ENCODE data around the gene AFF2.

Gene AFF2

GRCh38 chrX:148632444-148632843 lies 132.0 kb downstream of the AFF2 start:
- TF ChIP-seq CTCF (IDR thresholded peaks at IDR 0.05; ENCODE audit: low read depth, low read length): no peak
- no peak for DNase-seq (ENCODE audit: extremely low read depth, low read depth)

- no peak for TF ChIP-seq CTCF (IDR thresholded peaks at IDR 0.05; ENCODE audit: low read depth, low read length)
- DNase-seq (ENCODE audit: extremely low read depth, low read depth): no peak
Measured at GRCh38 chrX:148633218-148633908, 132.9 kb downstream of the AFF2 start.

GRCh38 chrX:148634591-148634990 lies 134.2 kb downstream of the AFF2 start:
- no peak for DNase-seq (ENCODE audit: extremely low read depth, low read depth)
- TF ChIP-seq CTCF (IDR thresholded peaks at IDR 0.05; ENCODE audit: low read depth, low read length): no peak

DNA sequence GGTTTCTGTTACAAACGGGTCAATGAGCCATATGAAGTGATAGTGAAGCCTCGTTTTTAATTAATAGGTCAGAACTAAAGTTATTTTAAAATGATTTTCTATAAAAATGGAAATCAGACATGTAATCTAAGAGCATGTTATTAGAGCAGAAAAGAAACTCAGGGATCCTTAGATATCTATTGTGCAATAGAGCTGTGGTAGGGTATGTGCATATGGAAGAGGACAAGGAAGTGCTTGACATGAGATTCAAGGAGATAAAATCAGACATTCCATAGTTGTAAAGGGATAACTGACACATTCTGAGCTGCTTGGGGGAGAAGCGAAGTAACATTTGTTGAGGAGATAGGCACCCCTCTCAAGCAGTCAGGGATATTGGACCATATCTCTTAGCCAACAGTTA lies 143.0 kb downstream of the AFF2 start:
- no peak for DNase-seq (ENCODE audit: extremely low read depth, low read depth)
- TF ChIP-seq CTCF (IDR thresholded peaks at IDR 0.05; ENCODE audit: low read depth, low read length): no peak

GRCh38 chrX:148647651-148648050 lies 147.2 kb downstream of the AFF2 start:
- DNase-seq (ENCODE audit: extremely low read depth, low read depth): no peak
- TF ChIP-seq CTCF (IDR thresholded peaks at IDR 0.05; ENCODE audit: low read depth, low read length): no peak

DNA sequence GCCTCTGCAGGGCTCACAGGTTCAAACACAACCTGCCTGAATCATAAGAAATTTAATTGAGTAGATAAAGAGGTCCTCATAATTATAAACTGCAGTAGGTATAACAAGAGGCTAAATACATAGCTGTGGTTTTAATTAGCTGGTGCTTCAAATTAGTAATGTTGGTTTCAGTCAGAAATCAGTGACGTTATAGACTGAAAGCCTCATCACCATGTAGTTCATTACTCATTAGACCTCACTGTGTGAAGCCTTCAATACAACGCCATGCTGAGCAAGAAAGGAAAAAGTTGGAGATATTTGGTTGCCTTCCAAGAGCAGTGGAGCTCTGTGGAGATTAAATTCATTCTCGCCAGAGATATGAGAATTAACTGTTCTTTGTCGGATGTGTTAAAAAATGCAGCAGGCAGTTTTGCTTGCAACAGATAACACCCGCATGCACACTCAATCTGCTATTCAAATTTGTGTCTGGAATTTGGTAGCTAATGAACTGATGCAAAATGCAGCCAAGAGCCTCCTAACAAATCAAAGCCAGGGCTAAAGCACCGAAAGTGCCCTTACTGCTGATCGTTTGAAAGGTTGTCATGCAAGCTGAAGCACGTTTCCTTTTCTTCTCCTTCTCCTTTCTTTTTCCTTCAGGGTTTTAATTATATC lies 148.9 kb downstream of the AFF2 start:
- no peak for TF ChIP-seq CTCF (IDR thresholded peaks at IDR 0.05; ENCODE audit: low read depth, low read length)
- no peak for DNase-seq (ENCODE audit: extremely low read depth, low read depth)

DNA sequence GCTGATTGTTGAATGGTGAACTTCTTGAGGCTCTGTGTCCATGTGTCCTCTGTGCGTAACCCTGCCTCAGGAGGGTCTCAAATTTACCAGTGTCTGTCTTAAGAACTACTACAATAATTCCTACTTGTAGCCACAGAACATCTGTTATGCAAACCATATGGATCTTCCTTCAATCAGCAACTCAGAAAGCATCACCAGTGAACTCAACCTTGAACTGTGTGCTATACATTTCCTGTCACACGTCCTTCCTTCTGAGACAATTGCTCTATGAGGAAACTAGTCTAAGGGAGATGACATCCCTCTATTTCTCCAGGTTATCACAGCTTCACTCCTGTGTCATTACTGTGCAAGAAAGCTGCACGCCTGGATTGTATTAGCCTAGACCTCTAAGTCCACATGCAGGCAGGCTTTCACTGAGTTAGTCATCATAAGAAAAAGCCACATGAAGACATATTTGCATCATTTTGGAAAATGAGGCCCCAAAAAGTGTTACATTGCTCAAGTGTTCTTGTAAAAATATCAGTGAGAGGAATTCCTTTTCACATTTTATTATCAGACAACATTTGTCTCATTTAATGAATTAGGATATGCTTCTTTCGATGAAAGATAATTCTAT lies 157.8 kb downstream of the AFF2 start:
- no peak for DNase-seq (ENCODE audit: extremely low read depth, low read depth)
- TF ChIP-seq CTCF (IDR thresholded peaks at IDR 0.05; ENCODE audit: low read depth, low read length): no peak

Measured in AG09319 (cell line).